Esophagus squamous epithelium (tissue), 5 donors: ENCODE measurements around the gene ABCE1. TPM values are rescaled to one million over a fixed set of nuclear protein-coding genes. Genes with fewer than 3 reads are reported as not detected.

Experiments
- DNase-seq: peaks from one replicate; lab custom pipeline; 2025; lab: John Stamatoyannopoulos, UW
- H3K27ac ChIP-seq, 4 donors: fragments of 200-600 bp; sonication (generic); one replicate each; pipeline ENCODE4 v1.5.1; 2016 to 2019; ENCODE audit warnings: mild to moderate bottlenecking in 1 of 4
- H3K27me3 ChIP-seq, 4 donors: fragments of 200-600 bp; sonication (generic); 1 replicate in 3 of 4; 2 replicates in 1 of 4; pipeline versions ENCODE4 v1.5.1 to v1.6.0; 2017 to 2021; ENCODE audit warnings: antibody characterized with exemption in 1 of 4
- H3K36me3 ChIP-seq, 3 donors: fragments of 200-600 bp; sonication (generic); one replicate each; pipeline ENCODE4 v1.5.1; 2016 to 2019
- H3K4me1 ChIP-seq, 3 donors: fragments of 200-600 bp; sonication (generic); one replicate each; pipeline ENCODE4 v1.5.1; 2017 to 2019
- H3K4me3 ChIP-seq, 4 donors: fragments of 200-600 bp; sonication (generic); 1 replicate in 3 of 4; 2 replicates in 1 of 4; pipeline ENCODE4 v1.5.1; 2016 to 2019; ENCODE audit warnings: mild to moderate bottlenecking in 2 of 4, moderate library complexity in 1 of 4
- H3K9me3 ChIP-seq, 3 donors: fragments of 200-600 bp; sonication (generic); one replicate each; pipeline ENCODE4 v1.5.1; 2016 to 2019
- POLR2A ChIP-seq, 4 donors: fragments of 450-650 bp; IDR thresholded peaks; one replicate each; pipeline ENCODE4 v1.6.1; 2017; ENCODE audit warnings: antibody characterized with exemption in 4 of 4, mild to moderate bottlenecking in 4 of 4, moderate library complexity in 3 of 4
- WGBS, 2 donors: methylation state at CpG; one replicate each; pipeline ENCODE4 v1.1.5; 2018; 5-methylcytosine and 5-hydroxymethylcytosine counted together
- intact Hi-C: fragments of 100-400 bp; cut with DNase I; formaldehyde crosslinking; loops from one replicate; pipeline ENCODE4 v1.15.0; 2022
- total RNA-seq, 4 donors: library from RNA; depleted of rRNA; stranded (reverse); fragments of >200 nt; gene quantifications; one replicate each; pipeline ENCODE4 v1.1.0, GENCODE V29; 2016
- TF ChIP-seq, protein P1 (sequence below), 6 experiments: fragments of 450-650 bp in 4 of 6; fragments of 200-600 bp in 2 of 6; sonication (generic) in 2 of 6; IDR thresholded peaks; one replicate each; pipeline ENCODE4 v1.5.1; 2016 to 2019; ENCODE audit warnings: antibody characterized with exemption in 6 of 6, mild to moderate bottlenecking in 4 of 6, moderate library complexity in 4 of 6
- donor health status: DM: yes; HTN: yes; CAD: no.

The ABCE1 gene
- total RNA-seq, 4 donors from 2014 or later = 54.8 to 109 (median 84.5) TPM

DNA sequence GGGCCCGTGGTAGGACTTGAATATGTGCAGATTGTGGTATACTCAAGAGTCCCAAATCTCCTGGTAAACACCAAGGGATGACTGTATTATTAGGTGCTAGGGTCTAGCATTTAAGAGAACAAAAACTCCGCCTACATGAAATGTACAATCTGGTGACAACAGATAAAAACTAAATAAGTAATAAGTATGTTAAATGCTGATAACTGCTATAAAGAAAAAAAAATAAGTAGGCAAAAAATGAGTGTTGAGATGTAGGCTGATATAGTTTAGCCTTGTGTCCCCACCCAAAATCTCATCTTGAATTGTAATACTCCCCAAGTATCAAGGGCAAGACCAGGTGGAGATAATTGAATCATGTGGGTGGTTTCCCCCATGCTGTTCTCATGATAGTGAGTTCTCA, 58.9 kb downstream of the ABCE1 start:
- no peak for DNase-seq
- Histone ChIP-seq H3K4me1 (no peaks in the 10 kb centered on the region), H3K36me3 (peaks cover 10 to 100% (median 16%) of the 10 kb centered on the region in 3 donors), H3K27ac (no peak overlapping the region), H3K9me3 (no peaks in the 10 kb centered on the region), H3K27me3 (no peaks in the 10 kb centered on the region), H3K4me3 (no peak overlapping the region)
- TF ChIP-seq, protein P1, sequence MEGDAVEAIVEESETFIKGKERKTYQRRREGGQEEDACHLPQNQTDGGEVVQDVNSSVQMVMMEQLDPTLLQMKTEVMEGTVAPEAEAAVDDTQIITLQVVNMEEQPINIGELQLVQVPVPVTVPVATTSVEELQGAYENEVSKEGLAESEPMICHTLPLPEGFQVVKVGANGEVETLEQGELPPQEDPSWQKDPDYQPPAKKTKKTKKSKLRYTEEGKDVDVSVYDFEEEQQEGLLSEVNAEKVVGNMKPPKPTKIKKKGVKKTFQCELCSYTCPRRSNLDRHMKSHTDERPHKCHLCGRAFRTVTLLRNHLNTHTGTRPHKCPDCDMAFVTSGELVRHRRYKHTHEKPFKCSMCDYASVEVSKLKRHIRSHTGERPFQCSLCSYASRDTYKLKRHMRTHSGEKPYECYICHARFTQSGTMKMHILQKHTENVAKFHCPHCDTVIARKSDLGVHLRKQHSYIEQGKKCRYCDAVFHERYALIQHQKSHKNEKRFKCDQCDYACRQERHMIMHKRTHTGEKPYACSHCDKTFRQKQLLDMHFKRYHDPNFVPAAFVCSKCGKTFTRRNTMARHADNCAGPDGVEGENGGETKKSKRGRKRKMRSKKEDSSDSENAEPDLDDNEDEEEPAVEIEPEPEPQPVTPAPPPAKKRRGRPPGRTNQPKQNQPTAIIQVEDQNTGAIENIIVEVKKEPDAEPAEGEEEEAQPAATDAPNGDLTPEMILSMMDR (IDR thresholded peaks at IDR 0.05) = no peak
- no peak for TF ChIP-seq POLR2A (IDR thresholded peaks at IDR 0.05)
- intact Hi-C loops = no loop called here
- 80 to 92% methylated on average over 2 of the region's 2 CpGs for WGBS, 2 donors

DNA sequence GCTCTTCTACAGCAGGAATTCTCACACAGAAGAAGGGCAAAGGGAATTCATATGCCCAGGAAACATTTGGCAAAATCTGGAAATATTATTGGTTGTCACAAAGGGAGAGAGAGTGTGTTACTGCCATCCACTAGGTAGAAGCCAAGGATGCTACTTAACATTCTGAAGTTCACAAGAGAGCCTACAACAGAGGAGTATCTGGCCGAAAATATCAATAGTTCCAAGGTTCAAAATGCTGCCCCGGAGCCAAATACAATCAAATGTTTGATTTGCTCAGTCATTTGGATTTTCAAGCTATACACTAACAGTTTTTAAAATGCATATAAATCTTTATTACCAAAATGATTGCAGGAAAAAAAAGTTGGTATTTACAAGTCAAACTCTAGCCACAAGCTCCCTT, 63.4 kb downstream of the ABCE1 start:
- H3K36me3 ChIP-seq = peaks cover 12 to 100% (median 12%) of the 10 kb centered on the region in 3 donors
- 36 to 42% methylated on average over 2 of the region's 2 CpGs for WGBS, 2 donors
- intact Hi-C loops = no loop called here
- no peaks in the 10 kb centered on the region for H3K4me1 ChIP-seq
- no peak for DNase-seq
- H3K27ac ChIP-seq = no peak overlapping the region
- H3K9me3 ChIP-seq = no peaks in the 10 kb centered on the region
- no peak for TF ChIP-seq POLR2A (IDR thresholded peaks at IDR 0.05)
- TF ChIP-seq, protein P1 (IDR thresholded peaks at IDR 0.05) = no peak
- no peaks in the 10 kb centered on the region for H3K27me3 ChIP-seq
- no peak overlapping the region for H3K4me3 ChIP-seq

DNA sequence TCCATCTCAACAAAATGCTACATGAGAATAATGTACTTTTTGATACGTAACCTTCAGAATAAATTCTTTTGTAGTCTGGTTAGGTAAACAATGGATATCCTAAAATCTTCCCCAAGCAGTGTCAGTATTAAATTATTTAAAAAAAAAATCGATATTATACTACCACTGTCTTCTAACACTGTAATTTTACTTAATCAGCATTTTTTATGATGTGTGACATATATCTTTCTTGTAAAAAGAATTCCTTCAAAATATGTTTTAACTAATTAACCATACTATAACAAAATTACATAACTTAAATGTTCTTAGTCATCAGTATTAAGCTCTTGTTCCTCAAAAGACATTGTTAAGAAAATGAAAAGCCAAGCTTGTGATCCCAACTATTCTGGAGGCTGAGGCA, 69.8 kb downstream of the ABCE1 start:
- Histone ChIP-seq H3K4me1 (no peaks in the 10 kb centered on the region), H3K27me3 (no peaks in the 10 kb centered on the region), H3K27ac (no peak overlapping the region), H3K9me3 (no peaks in the 10 kb centered on the region), H3K36me3 (peaks cover 0 to 91% (median 7%) of the 10 kb centered on the region in 3 donors), H3K4me3 (no peak overlapping the region)
- 90 to 97% methylated on average over 2 of the region's 2 CpGs for WGBS, 2 donors
- TF ChIP-seq, protein P1 (IDR thresholded peaks at IDR 0.05) = no peak
- TF ChIP-seq POLR2A (IDR thresholded peaks at IDR 0.05) = no peak
- DNase-seq = no peak
- intact Hi-C loops = no loop called here

DNA sequence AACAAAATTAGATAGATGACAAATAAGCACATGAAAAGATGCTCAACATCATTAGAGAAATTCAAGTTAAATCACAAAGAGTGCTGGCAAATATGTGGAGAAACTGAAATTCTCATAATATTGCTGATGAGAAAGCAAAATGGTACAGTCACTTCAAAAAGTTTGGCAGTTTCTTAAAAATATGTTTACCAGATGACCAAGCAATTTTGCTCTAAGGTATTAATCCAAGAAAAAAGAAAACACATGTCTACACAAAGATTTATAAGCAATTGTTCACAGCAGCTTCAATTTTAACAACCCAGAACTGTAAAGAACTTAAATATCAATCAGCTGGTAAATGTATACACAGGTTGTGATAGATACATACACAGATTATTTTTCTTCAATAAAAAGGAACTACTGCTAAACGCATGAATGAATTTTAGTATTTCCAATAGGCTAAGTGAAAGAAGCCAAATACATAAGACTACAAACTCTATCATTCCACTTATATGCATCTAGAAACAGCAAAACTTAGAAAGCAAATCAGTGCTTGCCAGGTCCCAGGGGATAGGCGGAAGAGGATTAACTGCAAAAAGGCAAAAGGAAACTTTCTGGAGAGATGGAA, 70.6 kb downstream of the ABCE1 start:
- intact Hi-C loops = no loop called here
- WGBS, 2 donors = 77 to 87% methylated on average over 2 of the region's 2 CpGs

DNA sequence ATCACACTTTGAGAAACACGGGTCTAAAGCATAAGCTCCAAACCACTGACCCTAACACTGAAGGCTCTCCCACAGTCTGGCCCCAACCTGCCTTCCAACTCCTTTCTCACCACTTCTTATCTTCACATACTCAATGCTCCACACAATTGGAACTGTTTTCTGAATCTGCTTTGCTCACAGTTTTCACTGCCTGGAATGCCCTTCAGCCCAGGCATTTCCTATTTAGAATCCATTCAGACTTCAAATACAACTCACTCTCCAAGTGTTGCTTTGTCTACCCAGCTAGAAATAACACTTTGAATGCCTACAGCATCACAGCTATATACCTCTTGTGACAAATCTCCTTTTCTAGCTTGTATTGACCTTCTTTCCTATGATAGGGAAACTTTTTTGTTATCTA, 72.1 kb downstream of the ABCE1 start:
- TF ChIP-seq, protein P1 (IDR thresholded peaks at IDR 0.05) = no peak
- no peak for TF ChIP-seq POLR2A (IDR thresholded peaks at IDR 0.05)
- Histone ChIP-seq H3K27me3 (no peaks in the 10 kb centered on the region), H3K36me3 (peaks cover 0 to 84% (median 7%) of the 10 kb centered on the region in 3 donors), H3K9me3 (no peaks in the 10 kb centered on the region), H3K4me1 (peaks cover 0 to 12% (median 0%) of the 10 kb centered on the region in 3 donors), H3K4me3 (no peak overlapping the region), H3K27ac (no peak overlapping the region)
- intact Hi-C loops = no loop called here
- DNase-seq = no peak
- 80 to 92% methylated on average over 1 of the region's 1 CpG for WGBS, 2 donors

More for the DNA sequence above, 70.6 kb downstream of the ABCE1 start:
- H3K4me3 ChIP-seq = no peak overlapping the region
- no peaks in the 10 kb centered on the region for H3K9me3 ChIP-seq
- no peak for DNase-seq
- TF ChIP-seq POLR2A (IDR thresholded peaks at IDR 0.05) = no peak
- TF ChIP-seq, protein P1 (IDR thresholded peaks at IDR 0.05) = no peak
- no peaks in the 10 kb centered on the region for H3K27me3 ChIP-seq
- peaks cover 0 to 90% (median 7%) of the 10 kb centered on the region in 3 donors for H3K36me3 ChIP-seq
- H3K4me1 ChIP-seq = peaks cover 0 to 5% (median 0%) of the 10 kb centered on the region in 3 donors
- no peak overlapping the region for H3K27ac ChIP-seq
